Spleen (tissue), 7 donors: ENCODE results near the gene KANSL3.

ENCODE experiments used
- CTCF ChIP-seq, 11 experiments: fragments of 200-600 bp in 7 of 11; fragments of 450-650 bp in 4 of 11; sonication (generic) in 4 of 11; IDR thresholded peaks in 8 of 11; conservative IDR thresholded peaks in 3 of 11; 1 replicate in 7 of 11; 2 replicates in 4 of 11; pipeline versions ENCODE4 v1.4.0 to v1.8.0; 2016 to 2021; ENCODE audit warnings: antibody characterized with exemption in 11 of 11, inconsistent platforms in 4 of 11, mild to moderate bottlenecking in 1 of 11
- POLR2A ChIP-seq, 3 donors: fragments of 450-650 bp; IDR thresholded peaks; one replicate each; pipeline ENCODE4 v1.5.1; 2017; ENCODE audit warnings: antibody characterized with exemption in 3 of 3, mild to moderate bottlenecking in 1 of 3
- POLR2AphosphoS5 ChIP-seq, 3 donors: sonication (generic); formaldehyde crosslinking; IDR thresholded peaks; one replicate each; pipeline ENCODE4 v1.5.1; 2017; ENCODE audit warnings: antibody characterized with exemption in 3 of 3
- donor health status: DM: no; HTN: no; CAD: no; lungs with moderate emphysema.
- donor health status: DM: no; HTN: no; CAD: no.
- donor health status: DM: no; HTN: no; CAD: no.

GRCh38 chr2:96679848-96680247, 41.7 kb upstream of the KANSL3 start:
- TF ChIP-seq CTCF (IDR thresholded peaks at IDR 0.05 in 8 of 11, conservative IDR thresholded peaks at IDR 0.05 in 3 of 11) (no peak), POLR2AphosphoS5 (IDR thresholded peaks at IDR 0.05) (no peak), POLR2A (IDR thresholded peaks at IDR 0.05) (no peak)
